ENCODE data around the gene MAGI2. TPM values are rescaled to one million over a fixed set of nuclear protein-coding genes. Genes with fewer than 3 reads are reported as not detected.

Gene MAGI2
- total RNA-seq, 4 donors from 2014 or later, result 0.90 to 2.4 (median 0.99) TPM

DNA sequence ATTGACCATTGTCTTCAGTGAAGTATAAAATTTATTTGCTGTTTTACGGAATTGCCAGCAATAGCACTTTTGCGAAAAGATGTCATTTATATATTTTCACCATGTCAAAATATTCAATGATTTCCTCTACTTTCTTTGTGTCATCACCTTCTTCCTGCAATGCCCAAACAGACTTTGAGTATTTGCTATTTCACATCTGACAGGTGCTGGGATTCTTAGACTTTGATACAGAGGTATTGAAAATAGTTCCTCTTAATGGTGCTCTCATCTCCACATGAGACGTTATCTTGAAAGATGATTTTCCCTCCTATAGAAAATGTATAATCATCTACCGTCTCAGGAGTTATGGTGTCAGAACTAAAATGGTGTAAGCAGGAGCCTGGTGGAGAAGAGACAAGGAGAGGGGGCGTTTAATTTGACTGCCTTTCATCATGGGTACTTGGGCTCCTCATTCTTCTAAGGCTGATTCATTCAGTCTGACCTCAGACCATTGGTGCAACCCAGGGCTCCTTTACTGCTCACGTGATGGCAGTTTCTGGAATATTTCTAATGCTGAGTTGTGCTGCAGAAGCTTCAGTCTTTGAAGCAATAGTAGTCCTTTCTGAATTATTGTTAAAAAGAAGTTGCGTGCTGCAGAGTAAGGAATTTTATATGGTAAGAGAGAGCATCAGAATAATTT is 1250.3 kb downstream of the MAGI2 start:
- no peak overlapping the region for H3K27ac ChIP-seq
- no peaks in the 10 kb centered on the region for H3K9me3 ChIP-seq
- no peaks in the 10 kb centered on the region for H3K27me3 ChIP-seq
- H3K36me3 ChIP-seq, result no peaks in the 10 kb centered on the region
- TF ChIP-seq POLR2A (IDR thresholded peaks at IDR 0.05), result no peak
- TF ChIP-seq, protein P1, sequence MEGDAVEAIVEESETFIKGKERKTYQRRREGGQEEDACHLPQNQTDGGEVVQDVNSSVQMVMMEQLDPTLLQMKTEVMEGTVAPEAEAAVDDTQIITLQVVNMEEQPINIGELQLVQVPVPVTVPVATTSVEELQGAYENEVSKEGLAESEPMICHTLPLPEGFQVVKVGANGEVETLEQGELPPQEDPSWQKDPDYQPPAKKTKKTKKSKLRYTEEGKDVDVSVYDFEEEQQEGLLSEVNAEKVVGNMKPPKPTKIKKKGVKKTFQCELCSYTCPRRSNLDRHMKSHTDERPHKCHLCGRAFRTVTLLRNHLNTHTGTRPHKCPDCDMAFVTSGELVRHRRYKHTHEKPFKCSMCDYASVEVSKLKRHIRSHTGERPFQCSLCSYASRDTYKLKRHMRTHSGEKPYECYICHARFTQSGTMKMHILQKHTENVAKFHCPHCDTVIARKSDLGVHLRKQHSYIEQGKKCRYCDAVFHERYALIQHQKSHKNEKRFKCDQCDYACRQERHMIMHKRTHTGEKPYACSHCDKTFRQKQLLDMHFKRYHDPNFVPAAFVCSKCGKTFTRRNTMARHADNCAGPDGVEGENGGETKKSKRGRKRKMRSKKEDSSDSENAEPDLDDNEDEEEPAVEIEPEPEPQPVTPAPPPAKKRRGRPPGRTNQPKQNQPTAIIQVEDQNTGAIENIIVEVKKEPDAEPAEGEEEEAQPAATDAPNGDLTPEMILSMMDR (IDR thresholded peaks at IDR 0.05 in 4 of 5, conservative IDR thresholded peaks at IDR 0.05 in 1 of 5), result no peak
- intact Hi-C loops (cut with DNase I; ENCODE audit: low total_unique reads), result no loop called here
- ATAC-seq (no peak), DNase-seq (no peak)
- in situ Hi-C loops (cut with MboI; ENCODE audit: low sequenced_read_pairs in 4 of 4), result no loop called here
- no peaks in the 10 kb centered on the region for H3K4me1 ChIP-seq
- H3K4me3 ChIP-seq, result no peak overlapping the region

DNA sequence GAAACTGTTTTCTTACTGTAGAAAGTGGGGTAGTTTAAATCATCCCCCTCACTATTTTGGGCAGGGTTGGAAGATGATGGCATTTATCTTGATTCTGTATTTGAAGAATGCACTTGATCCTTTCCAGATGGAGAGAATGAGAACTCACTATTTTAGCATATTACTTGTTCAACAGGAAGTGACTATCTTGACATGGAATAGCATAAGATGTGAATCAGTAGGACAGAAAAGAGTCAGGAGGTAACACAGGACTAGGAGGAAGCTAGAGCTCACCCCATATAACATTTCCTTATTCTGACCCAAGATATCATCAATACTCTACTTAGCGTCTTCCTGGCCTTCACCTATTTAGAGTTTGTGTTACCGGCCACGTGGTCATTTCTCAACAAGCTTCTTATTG is 1254.7 kb downstream of the MAGI2 start:
- no peak for DNase-seq
- no peak for ATAC-seq
- Histone ChIP-seq H3K27ac (no peak overlapping the region), H3K4me1 (no peaks in the 10 kb centered on the region), H3K9me3 (no peaks in the 10 kb centered on the region), H3K4me3 (no peak overlapping the region), H3K27me3 (no peaks in the 10 kb centered on the region), H3K36me3 (no peaks in the 10 kb centered on the region)
- TF ChIP-seq, protein P1 (IDR thresholded peaks at IDR 0.05 in 4 of 5, conservative IDR thresholded peaks at IDR 0.05 in 1 of 5), result no peak
- no peak for TF ChIP-seq POLR2A (IDR thresholded peaks at IDR 0.05)
- in situ Hi-C loops (cut with MboI; ENCODE audit: low sequenced_read_pairs in 4 of 4), result no loop called here
- intact Hi-C loops (cut with DNase I; ENCODE audit: low total_unique reads), result no loop called here

DNA sequence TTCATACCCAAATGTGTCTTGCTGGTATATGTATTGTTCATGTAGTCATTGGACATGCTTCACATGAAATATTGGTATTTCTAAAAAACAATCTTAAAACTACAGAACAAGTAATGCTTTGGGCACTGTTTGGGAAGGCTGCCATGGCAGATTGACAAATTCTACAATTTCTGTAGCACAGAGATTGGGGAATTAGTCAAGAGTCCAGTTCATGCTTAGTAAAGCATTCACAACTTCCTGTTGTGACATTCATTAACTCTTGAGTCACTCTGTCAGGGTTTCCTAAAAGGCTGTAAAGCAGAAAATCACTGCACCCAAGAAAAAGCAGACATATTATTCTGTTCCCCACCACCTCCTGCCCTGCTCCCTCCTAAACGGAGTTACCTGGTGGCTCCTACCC is 1256.0 kb downstream of the MAGI2 start:
- no peak overlapping the region for H3K27ac ChIP-seq
- ATAC-seq (no peak), DNase-seq (no peak)
- H3K4me1 ChIP-seq, result no peaks in the 10 kb centered on the region
- no peaks in the 10 kb centered on the region for H3K9me3 ChIP-seq
- intact Hi-C loops (cut with DNase I; ENCODE audit: low total_unique reads), result no loop called here
- H3K36me3 ChIP-seq, result no peaks in the 10 kb centered on the region
- in situ Hi-C loops (cut with MboI; ENCODE audit: low sequenced_read_pairs in 4 of 4), result no loop called here
- no peaks in the 10 kb centered on the region for H3K27me3 ChIP-seq
- TF ChIP-seq POLR2A (IDR thresholded peaks at IDR 0.05), result no peak
- TF ChIP-seq, protein P1 (IDR thresholded peaks at IDR 0.05 in 4 of 5, conservative IDR thresholded peaks at IDR 0.05 in 1 of 5), result no peak
- no peak overlapping the region for H3K4me3 ChIP-seq

DNA sequence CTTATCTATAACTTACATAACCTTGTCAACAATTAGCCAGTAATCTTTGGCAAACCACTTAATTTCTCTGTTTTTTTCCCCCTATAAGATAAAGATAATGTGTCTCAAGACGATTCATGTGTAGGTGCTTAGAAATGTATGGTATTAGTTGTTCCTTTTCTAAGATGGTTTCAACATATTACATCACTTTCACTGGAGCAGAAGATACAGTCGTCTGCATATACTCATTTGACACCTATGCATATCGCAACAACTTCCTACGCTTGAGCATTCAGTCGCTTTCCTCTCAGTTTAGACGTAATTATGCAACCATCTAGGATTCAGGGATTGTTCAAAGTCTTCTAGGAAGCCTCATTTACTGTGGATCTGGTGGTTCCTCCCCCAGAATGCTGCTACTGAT is 1258.2 kb downstream of the MAGI2 start:
- no peak for TF ChIP-seq POLR2A (IDR thresholded peaks at IDR 0.05)
- TF ChIP-seq, protein P1 (IDR thresholded peaks at IDR 0.05 in 4 of 5, conservative IDR thresholded peaks at IDR 0.05 in 1 of 5), result no peak
- Histone ChIP-seq H3K4me3 (no peak overlapping the region), H3K36me3 (no peaks in the 10 kb centered on the region), H3K27me3 (no peaks in the 10 kb centered on the region), H3K9me3 (no peaks in the 10 kb centered on the region), H3K4me1 (no peaks in the 10 kb centered on the region), H3K27ac (no peak overlapping the region)
- no peak for ATAC-seq
- in situ Hi-C loops (cut with MboI; ENCODE audit: low sequenced_read_pairs in 4 of 4) (no loop called here), intact Hi-C loops (cut with DNase I; ENCODE audit: low total_unique reads) (no loop called here)
- DNase-seq, result no peak

DNA sequence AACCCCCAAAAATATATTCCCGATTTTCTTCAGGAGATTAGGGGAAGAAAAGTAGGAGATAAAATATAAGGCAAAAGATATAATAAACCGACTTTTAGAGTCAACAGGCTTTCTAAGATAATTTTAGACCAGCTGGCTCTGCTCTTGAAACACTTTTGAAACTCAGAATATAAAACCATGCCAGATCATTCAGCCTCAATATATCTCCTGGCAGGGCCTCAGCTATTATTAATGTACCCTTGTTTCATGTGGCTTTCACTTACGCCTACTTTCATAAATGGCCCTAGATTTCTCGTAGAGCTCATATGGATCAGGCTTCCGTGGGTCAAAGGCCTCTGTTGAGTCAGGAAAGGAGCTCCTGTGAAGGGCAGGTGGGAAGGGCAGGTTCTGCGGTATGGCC is 1258.9 kb downstream of the MAGI2 start:
- H3K27me3 ChIP-seq, result no peaks in the 10 kb centered on the region
- H3K4me3 ChIP-seq, result no peak overlapping the region
- no peaks in the 10 kb centered on the region for H3K9me3 ChIP-seq
- TF ChIP-seq, protein P1 (IDR thresholded peaks at IDR 0.05 in 4 of 5, conservative IDR thresholded peaks at IDR 0.05 in 1 of 5), result no peak
- TF ChIP-seq POLR2A (IDR thresholded peaks at IDR 0.05), result no peak
- DNase-seq (no peak), ATAC-seq (no peak)
- in situ Hi-C loops (cut with MboI; ENCODE audit: low sequenced_read_pairs in 4 of 4), result no loop called here
- H3K36me3 ChIP-seq, result no peaks in the 10 kb centered on the region
- no peak overlapping the region for H3K27ac ChIP-seq
- H3K4me1 ChIP-seq, result no peaks in the 10 kb centered on the region
- intact Hi-C loops (cut with DNase I; ENCODE audit: low total_unique reads), result no loop called here
